GM23338 (cell line): ENCODE data around the gene TCEA2. TPM values are rescaled to one million over a fixed set of nuclear protein-coding genes. Genes with fewer than 3 reads are reported as not detected.

Experiments used
- ATAC-seq: fragments of 200-7000 bp; cut with Tn5 transposase; 3 replicates; pipeline ENCODE4 v1.9.1; 2020
- DNase-seq: peaks from one replicate; pipeline ENCODE4 v3.0.0-alpha.2; 2015; ENCODE audit warnings: low spot score
- H2AFZ ChIP-seq: fragments of 200-600 bp; sonication (generic); 2 replicates; pipeline ENCODE4 v1.8.0; 2016; ENCODE audit warnings: antibody characterized with exemption, mild to moderate bottlenecking, moderate library complexity
- H3F3A ChIP-seq: fragments of 200-600 bp; sonication (generic); replicated peaks from 2 replicates; pipeline ENCODE4 v1.8.0; 2017; ENCODE audit warnings: antibody characterized with exemption, mixed run types, low read depth
- H3K27ac ChIP-seq: fragments of 200-600 bp; sonication (generic); 2 replicates; pipeline ENCODE4 v1.6.1; 2016; ENCODE audit warnings: low read depth
- H3K27me3 ChIP-seq: fragments of 200-600 bp; sonication (generic); 2 replicates; pipeline ENCODE4 v1.8.0; 2016; ENCODE audit warnings: mild to moderate bottlenecking, mixed run types, moderate library complexity; ENCODE audit not compliant: insufficient read depth
- H3K36me3 ChIP-seq: fragments of 200-600 bp; sonication (generic); 2 replicates; pipeline ENCODE4 v1.8.0; 2016; ENCODE audit warnings: mild to moderate bottlenecking; ENCODE audit not compliant: insufficient read depth
- H3K4me1 ChIP-seq: fragments of 200-600 bp; sonication (generic); 2 replicates; pipeline ENCODE4 v1.8.0; 2016; ENCODE audit warnings: mild to moderate bottlenecking, moderate library complexity; ENCODE audit not compliant: insufficient read depth
- H3K4me2 ChIP-seq: fragments of 200-600 bp; sonication (generic); 2 replicates; pipeline ENCODE4 v1.7.1; 2017; ENCODE audit warnings: mixed run types
- H3K4me3 ChIP-seq: fragments of 200-600 bp; sonication (generic); 2 replicates; pipeline ENCODE4 v1.6.1; 2016; ENCODE audit warnings: mixed run types
- H3K79me2 ChIP-seq: fragments of 200-600 bp; sonication (generic); replicated peaks from 2 replicates; pipeline ENCODE4 v1.8.0; 2017; ENCODE audit warnings: mild to moderate bottlenecking; ENCODE audit not compliant: insufficient read depth
- H3K9me2 ChIP-seq: fragments of 200-600 bp; sonication (generic); 2 replicates; pipeline ENCODE4 v1.8.0; 2017; ENCODE audit not compliant: insufficient read depth
- H4K20me1 ChIP-seq: fragments of 200-600 bp; sonication (generic); replicated peaks from 2 replicates; pipeline ENCODE4 v1.8.0; 2017; ENCODE audit warnings: mild to moderate bottlenecking; ENCODE audit not compliant: insufficient read depth
- H3K27ac Mint-ChIP-seq: 2 replicates; pipeline ENCODE4 v1.8.0; 2020; ENCODE audit warnings: inconsistent platforms, mild to moderate bottlenecking, moderate library complexity, mixed read lengths
- H3K27me3 Mint-ChIP-seq: 3 replicates; pipeline ENCODE4 v1.8.0; 2022; ENCODE audit warnings: low read depth, mild to moderate bottlenecking, moderate library complexity, mixed read lengths, inconsistent platforms; ENCODE audit not compliant: insufficient read depth, poor library complexity
- H3K36me3 Mint-ChIP-seq: 3 replicates; pipeline ENCODE4 v1.8.0; 2021; ENCODE audit warnings: low read depth, mild to moderate bottlenecking, inconsistent platforms, moderate library complexity, mixed read lengths
- H3K4me1 Mint-ChIP-seq: 3 replicates; pipeline ENCODE4 v1.8.0; 2020; ENCODE audit warnings: mild to moderate bottlenecking, inconsistent platforms, mixed read lengths
- H3K4me3 Mint-ChIP-seq: 3 replicates; pipeline ENCODE4 v1.8.0; 2021; ENCODE audit warnings: moderate library complexity, mild to moderate bottlenecking, inconsistent platforms, mixed read lengths
- H3K9me3 Mint-ChIP-seq: 3 replicates; pipeline ENCODE4 v1.8.0; 2020; ENCODE audit warnings: moderate library complexity, mild to moderate bottlenecking, inconsistent platforms, mixed read lengths
- CTCF ChIP-seq, 2 experiments: fragments of 200-600 bp in 1 of 2; sonication (generic) in 1 of 2; conservative IDR thresholded peaks; 2 replicates each; pipeline versions ENCODE4 v1.5.1 to v1.6.1; 2016 to 2017; ENCODE audit warnings: antibody characterized with exemption in 2 of 2, low read depth in 2 of 2, mild to moderate bottlenecking in 2 of 2, moderate library complexity in 1 of 2
- ETS1 ChIP-seq: IDR thresholded peaks from 2 replicates; pipeline ENCODE4 v1.6.1; 2016; ENCODE audit warnings: antibody characterized with exemption
- EZH2 ChIP-seq: fragments of 200-600 bp; sonication (generic); IDR thresholded peaks from one replicate; pipeline ENCODE4 v1.8.0; 2017; ENCODE audit warnings: antibody characterized with exemption, mild to moderate bottlenecking, low read depth; ENCODE audit not compliant: unreplicated experiment
- POLR2AphosphoS5 ChIP-seq: IDR thresholded peaks from 2 replicates; pipeline ENCODE4 v1.6.1; 2016; ENCODE audit warnings: antibody characterized with exemption, low read depth
- REST ChIP-seq: IDR thresholded peaks from one replicate; pipeline ENCODE4 v1.6.1; 2018; ENCODE audit warnings: antibody characterized with exemption; ENCODE audit not compliant: unreplicated experiment
- STAT1 ChIP-seq: IDR thresholded peaks from one replicate; pipeline ENCODE4 v1.6.1; 2016; ENCODE audit warnings: antibody characterized with exemption; ENCODE audit not compliant: unreplicated experiment
- ZNF114 ChIP-seq: fragments of 250-450 bp; sonication (Bioruptor Pico); IDR thresholded peaks from 2 replicates; pipeline ENCODE4 v1.5.0; 2020; ENCODE audit warnings: mild to moderate bottlenecking, moderate library complexity
- polyA plus RNA-seq: library from polyadenylated mRNA; unstranded; fragments of >200 nt; fragmentation: Nextera tagmentation; extraction: Ambion mirVana; gene quantifications from 2 replicates; pipeline ENCODE4 v1.2.1, GENCODE V29; 2016
- total RNA-seq: library from RNA; depleted of rRNA; stranded (reverse); fragments of >200 nt; shearing (Covaris generic); gene quantifications from 2 replicates; pipeline ENCODE4 v1.2.3, GENCODE V29; 2014

The TCEA2 gene
- total and polyA plus RNA-seq, 2 experiments from 2014 or later: 21.0 to 54.4 TPM

DNA sequence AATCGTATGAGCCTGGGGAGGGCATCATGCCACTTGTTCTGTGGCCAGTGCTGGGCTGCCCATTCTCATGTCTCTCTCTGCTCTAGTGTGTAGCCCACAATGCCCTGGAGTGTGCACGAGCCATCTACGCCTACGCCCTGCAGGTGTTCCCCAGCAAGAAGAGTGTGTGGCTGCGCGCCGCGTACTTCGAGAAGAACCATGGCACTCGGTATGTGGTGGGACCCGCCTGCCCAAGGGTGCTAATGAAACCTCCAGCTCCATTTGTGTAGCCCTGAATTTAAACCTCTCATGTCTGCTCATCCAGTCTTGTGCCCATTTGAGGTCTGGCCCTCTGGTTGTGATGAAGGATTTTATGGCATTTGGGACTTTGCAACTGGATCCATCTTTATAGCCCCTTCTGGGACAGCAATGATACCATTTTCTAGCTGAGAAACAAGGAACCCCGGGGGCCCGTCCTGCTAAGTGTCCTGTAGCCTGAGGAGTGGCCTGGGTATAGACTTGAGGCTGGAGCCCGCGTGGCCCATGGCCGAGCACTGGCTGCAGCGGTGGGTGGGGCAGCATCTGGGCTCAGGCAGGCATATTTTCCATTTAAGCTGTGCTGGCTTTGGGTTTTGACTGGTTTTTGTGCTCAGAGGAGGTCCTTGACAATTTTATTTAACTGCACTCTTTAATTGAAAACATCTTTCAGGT lies 40.2 kb upstream of the TCEA2 start (continued):
- TF ChIP-seq REST (no peak), EZH2 (no peak), POLR2AphosphoS5 (no peak), ETS1 (no peak), ZNF114 (CRISPR knock-in tag) (no peak), STAT1 (no peak), CTCF (conservative IDR thresholded peaks at IDR 0.05; ENCODE audit: low read depth in 2 of 2) (no peak)

GRCh38 chr20:64023361-64024140 lies 39.4 kb upstream of the TCEA2 start:
- peaks cover 77% of the 10 kb centered on the region for H3K36me3 Mint-ChIP-seq
- H2AFZ ChIP-seq: no peak overlapping the region
- H3K27ac Mint-ChIP-seq: no peak overlapping the region
- no peaks in the 10 kb centered on the region; the same call in 2 of the 3 replicates for H3K4me1 Mint-ChIP-seq
- H3K4me1 ChIP-seq: no peaks in the 10 kb centered on the region
- 0 out of 2 replicates have a peak, but pooled peaks cover 5% of the 10 kb centered on the region for H3K36me3 ChIP-seq
- H3K27me3 Mint-ChIP-seq: peaks cover 11% of the 10 kb centered on the region
- H3K27me3 ChIP-seq: no peaks in the 10 kb centered on the region
- no peak overlapping the region; the same call in 2 of the 3 replicates for H3K4me3 Mint-ChIP-seq
- ATAC-seq: no peak
- H3K9me2 ChIP-seq: no peaks in the 10 kb centered on the region
- 0 out of 2 replicates have a peak, but pooled peaks cover 6% of the 10 kb centered on the region for H3F3A ChIP-seq
- no peak overlapping the region for H3K4me2 ChIP-seq
- no peak overlapping the region for H3K27ac ChIP-seq
- no peaks in the 10 kb centered on the region for H3K9me3 Mint-ChIP-seq
- no peaks in the 10 kb centered on the region for H4K20me1 ChIP-seq
- DNase-seq: no peak
- no peaks in the 10 kb centered on the region for H3K79me2 ChIP-seq
- H3K4me3 ChIP-seq: no peak overlapping the region
- no peak for TF ChIP-seq REST
